K562 (cell line): ENCODE results near the gene MEOX2. TPM values are rescaled to one million over a fixed set of nuclear protein-coding genes. Genes with fewer than 3 reads are reported as not detected.

Experiments used
- ATAC-seq: fragments of 200-7000 bp; cut with Tn5 transposase; 3 replicates; pipeline ENCODE4 v1.9.1; 2020; ENCODE audit warnings: moderate library complexity
- BruUV-seq: library from RNA; stranded (reverse); fragments of 400-500 nt; replicated peaks from 2 replicates; lab custom pipeline; 2021; lab: Mats Ljungman, UMichigan
- CTCF ChIA-PET: fragments of 300-600 bp; formaldehyde crosslinking; extraction: SDS; loops from one replicate; lab custom pipeline; 2021; ENCODE audit warnings: low intra/inter-chr PET ratio; lab: Yijun Ruan, JAX
- POLR2A ChIA-PET: fragments of 300-600, 350-650 bp; sonication (Branson Sonifier 250); formaldehyde crosslinking; extraction: SDS; loops from one replicate; lab custom pipeline; 2021; ENCODE audit warnings: antibody characterized with exemption, inconsistent platforms; lab: Yijun Ruan, JAX
- DNase-seq, 4 experiments: peaks; one replicate each; pipeline versions ENCODE4 v3.0.0 to v3.0.0-alpha.2; 2011 to 2018; ENCODE audit warnings: low spot score in 3 of 4, mixed read lengths in 3 of 4; ENCODE audit errors: extremely low read depth in 1 of 4
- FAIRE-seq: peaks from 2 replicates; lab custom pipeline; 2011; peaks lifted over from hg19 to GRCh38; lab: Jason Lieb, UNC
- H2AFZ ChIP-seq: 2 replicates; pipeline ENCODE4 v1.6.0; 2011; ENCODE audit warnings: low read depth, low read length, control low read depth, inconsistent platforms
- H3K27ac ChIP-seq: fragments of 200-600 bp; 3 replicates; pipeline ENCODE4 v1.8.0; 2011; ENCODE audit warnings: low read depth, mild to moderate bottlenecking, control low read depth, inconsistent platforms, low read length, moderate library complexity, mixed read lengths; ENCODE audit errors: extremely low read depth
- H3K27me3 ChIP-seq, 2 experiments: fragments of 300-600 bp in 1 of 2; 2 replicates in 1 of 2; 3 replicates in 1 of 2; pipeline versions ENCODE4 v1.6.0 to v1.8.0; 2011; ENCODE audit warnings: inconsistent platforms in 2 of 2, low read length in 2 of 2, mild to moderate bottlenecking in 1 of 2, mixed read lengths in 1 of 2, moderate library complexity in 1 of 2; ENCODE audit not compliant: control insufficient read depth in 2 of 2, insufficient read depth in 2 of 2
- H3K36me3 ChIP-seq: fragments of 300-600 bp; 3 replicates; pipeline ENCODE4 v1.8.0; 2011; ENCODE audit warnings: mild to moderate bottlenecking, low read length, inconsistent platforms; ENCODE audit not compliant: control insufficient read depth, insufficient read depth
- H3K4me1 ChIP-seq, 2 experiments: fragments of 200-600 bp in 1 of 2; replicated peaks in 1 of 2; 2 replicates in 1 of 2; 3 replicates in 1 of 2; pipeline versions ENCODE4 v1.5.1 to v1.8.0; 2011; ENCODE audit warnings: inconsistent platforms in 2 of 2, low read length in 2 of 2, mild to moderate bottlenecking in 1 of 2, mixed read lengths in 1 of 2, moderate library complexity in 1 of 2; ENCODE audit not compliant: control insufficient read depth in 2 of 2, insufficient read depth in 2 of 2
- H3K4me2 ChIP-seq: 2 replicates; pipeline ENCODE4 v1.6.1; 2011; ENCODE audit warnings: low read length, control low read depth, inconsistent platforms, mixed read lengths; ENCODE audit not compliant: insufficient read depth
- H3K4me3 ChIP-seq: fragments of 200-600 bp; sonication (generic), shearing (Covaris generic); 2 replicates; pipeline ENCODE4 v1.5.1; 2016; ENCODE audit warnings: control low read depth, inconsistent platforms
- H3K79me2 ChIP-seq: fragments of 200-600 bp; 3 replicates; pipeline ENCODE4 v1.8.0; 2011; ENCODE audit warnings: low read length, inconsistent platforms; ENCODE audit not compliant: control insufficient read depth, insufficient read depth
- H3K9ac ChIP-seq, 2 experiments: 2 replicates each; pipeline versions ENCODE4 v1.6.0 to v1.6.1; 2011; ENCODE audit warnings: low read depth in 2 of 2, low read length in 2 of 2, control low read depth in 1 of 2, inconsistent platforms in 1 of 2, mild to moderate bottlenecking in 1 of 2, mixed read lengths in 1 of 2; ENCODE audit not compliant: insufficient read depth in 1 of 2
- H3K9me1 ChIP-seq: one replicate; pipeline ENCODE4 v1.6.0; 2011; ENCODE audit warnings: inconsistent platforms, mild to moderate bottlenecking, low read length, moderate library complexity; ENCODE audit not compliant: control insufficient read depth, insufficient read depth
- H3K9me3 ChIP-seq: replicated peaks from 2 replicates; pipeline ENCODE4 v1.5.1; 2011; ENCODE audit warnings: low read depth, low read length, inconsistent platforms; ENCODE audit not compliant: control insufficient read depth, insufficient read depth
- H4K20me1 ChIP-seq: replicated peaks from 2 replicates; pipeline ENCODE4 v1.6.1; 2011; ENCODE audit warnings: low read length, inconsistent platforms, mixed read lengths; ENCODE audit not compliant: control insufficient read depth, insufficient read depth
- ERF ChIP-seq: fragments of 450-650 bp; formaldehyde crosslinking; IDR thresholded peaks from 2 replicates; pipeline ENCODE4 v1.4.0; 2020; ENCODE audit warnings: mild to moderate bottlenecking, mixed read lengths
- HDAC2 ChIP-seq: fragments of 450-650 bp; IDR thresholded peaks from 2 replicates; pipeline ENCODE4 v1.6.1; 2016; ENCODE audit warnings: mild to moderate bottlenecking
- HNRNPK ChIP-seq: fragments of 200-400 bp; formaldehyde crosslinking; IDR thresholded peaks from one replicate; pipeline ENCODE4 v1.6.1; 2018; ENCODE audit warnings: mild to moderate bottlenecking, low read depth, low read length; ENCODE audit not compliant: poor library complexity, severe bottlenecking
- ILF3 ChIP-seq: fragments of 450-650 bp; IDR thresholded peaks from 2 replicates; pipeline ENCODE4 v1.6.1; 2018; ENCODE audit warnings: antibody characterized with exemption, mild to moderate bottlenecking, moderate library complexity, borderline replicate concordance
- JUN ChIP-seq, 2 experiments: sonication (generic) in 1 of 2; formaldehyde crosslinking in 1 of 2; IDR thresholded peaks; 2 replicates each; pipeline versions ENCODE4 v1.6.1 to v1.8.0; 2012 to 2022; ENCODE audit warnings: borderline replicate concordance in 2 of 2, mild to moderate bottlenecking in 2 of 2, improper control_type of control experiment in 1 of 2, low read depth in 1 of 2, low read length in 1 of 2, missing genetic modification reagents in 1 of 2
- NCOA4 ChIP-seq: fragments of 450-650 bp; IDR thresholded peaks from 2 replicates; pipeline ENCODE4 v1.6.1; 2018; ENCODE audit warnings: mild to moderate bottlenecking; ENCODE audit not compliant: partially characterized antibody
- NKRF ChIP-seq: fragments of 450-650 bp; IDR thresholded peaks from 2 replicates; pipeline ENCODE4 v1.6.1; 2016; ENCODE audit warnings: borderline replicate concordance
- NR0B1 ChIP-seq: fragments of 450-650 bp; IDR thresholded peaks from one replicate; pipeline ENCODE4 v1.6.1; 2018; ENCODE audit warnings: mild to moderate bottlenecking, moderate library complexity; ENCODE audit not compliant: partially characterized antibody
- POLR2AphosphoS5 ChIP-seq: IDR thresholded peaks from 2 replicates; pipeline ENCODE4 v1.6.1; 2011; ENCODE audit warnings: mild to moderate bottlenecking, low read depth, low read length, moderate library complexity; ENCODE audit not compliant: control insufficient read depth, insufficient read depth
- ZEB2 ChIP-seq: fragments of 450-650 bp; IDR thresholded peaks from 2 replicates; pipeline ENCODE4 v1.6.1; 2016
- ZKSCAN3 ChIP-seq: fragments of 250-450 bp; sonication (Bioruptor Pico); IDR thresholded peaks from 2 replicates; pipeline ENCODE4 v1.4.0; 2020
- ZNF263 ChIP-seq: sonication (generic); formaldehyde crosslinking; IDR thresholded peaks from 2 replicates; pipeline ENCODE4 v1.8.0; 2022; ENCODE audit warnings: mild to moderate bottlenecking, missing genetic modification reagents, borderline replicate concordance
- WGBS: fragments of 100-300 bp; shearing (Covaris generic); methylation state at CpG from one replicate; pipeline ENCODE4 v1.1.6; 2016; ENCODE audit warnings: low coverage, mixed read lengths; ENCODE audit not compliant: insufficient coverage; ENCODE audit errors: missing lambda C conversion rate; 5-methylcytosine and 5-hydroxymethylcytosine counted together
- in situ Hi-C: fragments of 300-500 bp; cut with MboI; formaldehyde crosslinking; loops from 4 replicates; pipeline ENCODE4 v1.15.0; 2018; ENCODE audit warnings: inconsistent platforms, mixed read lengths
- intact Hi-C: fragments of 100-400 bp; cut with micrococcal nuclease; formaldehyde crosslinking; loops from 2 replicates; pipeline ENCODE4 v1.14.2; 2022
- polyA plus RNA-seq, 8 experiments: library from polyadenylated mRNA; depleted of rRNA in 4 of 8; stranded (reverse) in 5 of 8; unstranded in 3 of 8; fragments of >200 nt; fragmentation: Nextera tagmentation in 2 of 8; fragmentation: Illumina TruSeq in 1 of 8; extraction: Ambion mirVana in 2 of 8; extraction: Trizol in 1 of 8; gene quantifications; 2 replicates each; pipeline versions ENCODE4 v1.2.1 to v1.2.3, GENCODE V29; 2011 to 2014; ENCODE audit warnings: inconsistent platforms in 1 of 8, missing spikeins in 1 of 8
- total RNA-seq, 7 experiments: library from RNA; depleted of rRNA in 6 of 7; stranded (reverse); fragments of >200 nt in 6 of 7; fragmentation: Illumina TruSeq in 2 of 7; extraction: Trizol in 2 of 7; gene quantifications; 2 replicates each; pipeline versions ENCODE4 v1.2.1 to v1.2.3, GENCODE V29; 2011 to 2021; ENCODE audit warnings: low replicate concordance in 1 of 7
- TF ChIP-seq, protein P1 (sequence below): fragments of 250-450 bp; sonication (Bioruptor Pico); IDR thresholded peaks from 2 replicates; pipeline ENCODE4 v1.4.0; 2020; ENCODE audit warnings: mild to moderate bottlenecking, moderate library complexity

MEOX2 gene
- total and polyA plus RNA-seq, 9 of the 15 experiments (the other 6 are each of a cell fraction or from before 2014, with no cell fraction given) = not detected

DNA sequence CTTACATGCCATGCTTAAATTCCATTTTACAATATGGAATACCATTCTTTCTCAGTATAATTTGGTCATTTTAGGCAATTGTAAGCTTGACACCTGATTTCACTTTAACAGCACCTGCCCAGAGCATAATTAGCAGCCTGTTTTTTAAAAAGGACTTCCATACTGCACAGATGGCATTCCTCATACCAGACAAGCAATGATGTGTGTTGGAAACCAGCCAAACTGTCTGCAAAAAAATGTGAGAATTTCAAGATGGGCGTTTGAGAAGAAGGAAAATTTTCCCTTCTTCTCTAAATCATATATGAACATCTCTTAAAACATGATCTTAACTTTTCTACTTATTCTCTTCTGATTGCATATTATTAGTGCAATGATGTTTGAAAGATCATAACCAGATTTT, 84.2 kb downstream of the MEOX2 start:
- intact Hi-C loops = loop anchor here (10.0 kb wide), 1 partner anchor 463 kb away; no protein-coding TSS in a partner anchor
- Histone ChIP-seq H3K4me2 (no peak overlapping the region), H3K9ac (no peak overlapping the region)
- TF ChIP-seq HNRNPK (no peak), ZEB2 (no peak), ILF3 (no peak), NCOA4 (no peak), ZNF263 (no peak), POLR2AphosphoS5 (no peak), JUN (IDR thresholded peaks at IDR 0.05; ENCODE audit: borderline replicate concordance, low read depth, low read length) (no peak), JUN (CRISPR knock-in tag; IDR thresholded peaks at IDR 0.05; ENCODE audit: borderline replicate concordance) (no peak), ZKSCAN3 (CRISPR knock-in tag) (no peak), HDAC2 (no peak), NR0B1 (no peak), ERF (CRISPR knock-in tag) (no peak), NKRF (no peak)
- TF ChIP-seq, protein P1, sequence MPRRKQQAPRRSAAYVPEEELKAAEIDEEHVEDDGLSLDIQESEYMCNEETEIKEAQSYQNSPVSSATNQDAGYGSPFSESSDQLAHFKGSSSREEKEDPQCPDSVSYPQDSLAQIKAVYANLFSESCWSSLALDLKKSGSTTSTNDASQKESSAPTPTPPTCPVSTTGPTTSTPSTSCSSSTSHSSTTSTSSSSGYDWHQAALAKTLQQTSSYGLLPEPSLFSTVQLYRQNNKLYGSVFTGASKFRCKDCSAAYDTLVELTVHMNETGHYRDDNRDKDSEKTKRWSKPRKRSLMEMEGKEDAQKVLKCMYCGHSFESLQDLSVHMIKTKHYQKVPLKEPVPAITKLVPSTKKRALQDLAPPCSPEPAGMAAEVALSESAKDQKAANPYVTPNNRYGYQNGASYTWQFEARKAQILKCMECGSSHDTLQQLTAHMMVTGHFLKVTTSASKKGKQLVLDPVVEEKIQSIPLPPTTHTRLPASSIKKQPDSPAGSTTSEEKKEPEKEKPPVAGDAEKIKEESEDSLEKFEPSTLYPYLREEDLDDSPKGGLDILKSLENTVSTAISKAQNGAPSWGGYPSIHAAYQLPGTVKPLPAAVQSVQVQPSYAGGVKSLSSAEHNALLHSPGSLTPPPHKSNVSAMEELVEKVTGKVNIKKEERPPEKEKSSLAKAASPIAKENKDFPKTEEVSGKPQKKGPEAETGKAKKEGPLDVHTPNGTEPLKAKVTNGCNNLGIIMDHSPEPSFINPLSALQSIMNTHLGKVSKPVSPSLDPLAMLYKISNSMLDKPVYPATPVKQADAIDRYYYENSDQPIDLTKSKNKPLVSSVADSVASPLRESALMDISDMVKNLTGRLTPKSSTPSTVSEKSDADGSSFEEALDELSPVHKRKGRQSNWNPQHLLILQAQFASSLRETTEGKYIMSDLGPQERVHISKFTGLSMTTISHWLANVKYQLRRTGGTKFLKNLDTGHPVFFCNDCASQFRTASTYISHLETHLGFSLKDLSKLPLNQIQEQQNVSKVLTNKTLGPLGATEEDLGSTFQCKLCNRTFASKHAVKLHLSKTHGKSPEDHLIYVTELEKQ (CRISPR knock-in tag) = no peak
- TF ChIP-seq, all 486 proteins: peak for 0
- 0% methylated on average over 1 of the region's 1 CpG for WGBS
- no peak for DNase-seq
- Histone ChIP-seq H3K79me2 (no peaks in the 10 kb centered on the region), H3K4me3 (no peak overlapping the region), H3K27ac (no peak overlapping the region), H3K27me3 (no peaks in the 10 kb centered on the region), H3K9me3 (no peaks in the 10 kb centered on the region; the same call in none of the 2 replicates), H2AFZ (no peak overlapping the region), H4K20me1 (no peaks in the 10 kb centered on the region), H3K36me3 (no peaks in the 10 kb centered on the region), H3K4me1 (no peaks in the 10 kb centered on the region), H3K9me1 (no peaks in the 10 kb centered on the region)
- no TSS peak for BruUV-seq
- ChIA-PET POLR2A (no interaction called here), CTCF (no interaction called here)
- in situ Hi-C loops = no loop called here
- ATAC-seq = no peak
- no peak for FAIRE-seq
